Activated T-cell treated with anti-CD3 and anti-CD28 coated beads, Interleukin-2, amount 50 U/mL, for 4 hours (primary cell): ENCODE data around the gene SF3B1. TPM values are rescaled to one million over a fixed set of nuclear protein-coding genes. Genes with fewer than 3 reads are reported as not detected.
"Not testable (repeated sequence)": the region's sequence is repeated elsewhere in the genome, so short reads cannot be mapped to it uniquely, and the experiment has no call there.

Experiments used
- ATAC-seq, 2 donors: fragments of 200-7000 bp; cut with Tn5 transposase; one replicate each; pipeline ENCODE4 v1.10.0; 2021
- DNase-seq: peaks from one replicate; pipeline ENCODE4 v3.0.0-alpha.2; 2020
- H3K27me3 Mint-ChIP-seq: one replicate; pipeline ENCODE4 v1.8.0; 2021; ENCODE audit warnings: low read depth, mixed read lengths
- H3K36me3 Mint-ChIP-seq: one replicate; pipeline ENCODE4 v1.8.0; 2022; ENCODE audit warnings: mixed read lengths; ENCODE audit not compliant: insufficient read depth
- H3K4me1 Mint-ChIP-seq: one replicate; pipeline ENCODE4 v1.8.0; 2021; ENCODE audit warnings: low read depth, mixed read lengths
- H3K4me3 Mint-ChIP-seq: one replicate; pipeline ENCODE4 v1.8.0; 2021; ENCODE audit warnings: mild to moderate bottlenecking, moderate library complexity, mixed read lengths
- H3K9me3 Mint-ChIP-seq: one replicate; pipeline ENCODE4 v1.8.0; 2021; ENCODE audit warnings: mixed read lengths
- total RNA-seq, 3 donors: library from RNA; stranded (reverse); gene quantifications; one replicate each; pipeline ENCODE4 v1.2.1, GENCODE V29; 2021

Gene SF3B1
- total RNA-seq, 3 donors from 2014 or later = 242 to 249 (median 243) TPM

GRCh38 chr2:197450935-197451358 is 16.1 kb upstream of the SF3B1 start:
- not testable (repeated sequence) for H3K36me3 Mint-ChIP-seq, H3K4me3 Mint-ChIP-seq, ATAC-seq, H3K9me3 Mint-ChIP-seq, DNase-seq, H3K27me3 Mint-ChIP-seq
- peaks cover 27% of the 10 kb centered on the region for H3K4me1 Mint-ChIP-seq

GRCh38 chr2:197450465-197450864 is 15.6 kb upstream of the SF3B1 start:
- DNase-seq (no peak), ATAC-seq (no peak)
- no peaks in the 10 kb centered on the region for H3K9me3 Mint-ChIP-seq
- peaks cover 22% of the 10 kb centered on the region for H3K4me1 Mint-ChIP-seq
- H3K4me3 Mint-ChIP-seq = no peak overlapping the region
- H3K36me3 Mint-ChIP-seq = no peaks in the 10 kb centered on the region
- H3K27me3 Mint-ChIP-seq = no peaks in the 10 kb centered on the region

- no peaks in the 10 kb centered on the region for H3K4me1 Mint-ChIP-seq
- H3K36me3 Mint-ChIP-seq = no peaks in the 10 kb centered on the region
- no peaks in the 10 kb centered on the region for H3K9me3 Mint-ChIP-seq
- peaks cover 2% of the 10 kb centered on the region for H3K27me3 Mint-ChIP-seq
- ATAC-seq = no peak
- no peak overlapping the region for H3K4me3 Mint-ChIP-seq
- no peak for DNase-seq
These were observed 12.0 kb upstream of the SF3B1 start for GRCh38 chr2:197446844-197447243.

- no peaks in the 10 kb centered on the region for H3K9me3 Mint-ChIP-seq
- no peak overlapping the region for H3K4me3 Mint-ChIP-seq
- peaks cover 2% of the 10 kb centered on the region for H3K27me3 Mint-ChIP-seq
- H3K4me1 Mint-ChIP-seq = no peaks in the 10 kb centered on the region
- ATAC-seq (no peak), DNase-seq (no peak)
- H3K36me3 Mint-ChIP-seq = no peaks in the 10 kb centered on the region
These were observed 10.9 kb upstream of the SF3B1 start for GRCh38 chr2:197445746-197446145.

- H3K27me3 Mint-ChIP-seq = peaks cover 2% of the 10 kb centered on the region
- no peak overlapping the region for H3K4me3 Mint-ChIP-seq
- no peak for ATAC-seq
- H3K4me1 Mint-ChIP-seq = no peaks in the 10 kb centered on the region
- H3K9me3 Mint-ChIP-seq = no peaks in the 10 kb centered on the region
- DNase-seq = no peak
- H3K36me3 Mint-ChIP-seq = no peaks in the 10 kb centered on the region
These were observed 8.0 kb upstream of the SF3B1 start for GRCh38 chr2:197442857-197443256.

GRCh38 chr2:197437380-197437779 is 2.6 kb upstream of the SF3B1 start:
- no peak for ATAC-seq
- H3K9me3 Mint-ChIP-seq = no peaks in the 10 kb centered on the region
- no peak overlapping the region for H3K4me3 Mint-ChIP-seq
- peaks cover 23% of the 10 kb centered on the region for H3K4me1 Mint-ChIP-seq
- no peaks in the 10 kb centered on the region for H3K27me3 Mint-ChIP-seq
- H3K36me3 Mint-ChIP-seq = peaks cover 8% of the 10 kb centered on the region
- no peak for DNase-seq

- DNase-seq (no peak), ATAC-seq (no peak)
- H3K9me3 Mint-ChIP-seq = no peaks in the 10 kb centered on the region
- H3K4me1 Mint-ChIP-seq = peaks cover 39% of the 10 kb centered on the region
- peaks cover 12% of the 10 kb centered on the region for H3K36me3 Mint-ChIP-seq
- peak overlapping the region; percentile 99 for H3K4me3 Mint-ChIP-seq
- no peaks in the 10 kb centered on the region for H3K27me3 Mint-ChIP-seq
These were observed 981 bp upstream of the SF3B1 start for GRCh38 chr2:197435598-197436420.

GRCh38 chr2:197433780-197434438 is 919 bp downstream of the SF3B1 start:
- ATAC-seq = no peak

GRCh38 chr2:197432527-197432926 is 2.3 kb downstream of the SF3B1 start:
- not testable (repeated sequence) for DNase-seq, H3K9me3 Mint-ChIP-seq, ATAC-seq, H3K27me3 Mint-ChIP-seq
- peaks cover 20% of the 10 kb centered on the region for H3K36me3 Mint-ChIP-seq
- H3K4me1 Mint-ChIP-seq = peaks cover 68% of the 10 kb centered on the region
- peak overlapping the region; percentile 99 for H3K4me3 Mint-ChIP-seq

More at GRCh38 chr2:197433780-197434438, 919 bp downstream of the SF3B1 start:
- Mint-ChIP-seq H3K4me3 (peak overlapping the region; percentile 99), H3K9me3 (no peaks in the 10 kb centered on the region), H3K27me3 (no peaks in the 10 kb centered on the region), H3K36me3 (peaks cover 18% of the 10 kb centered on the region), H3K4me1 (peaks cover 58% of the 10 kb centered on the region)
- DNase-seq = no peak

- ATAC-seq (no peak), DNase-seq (no peak)
- peaks cover 20% of the 10 kb centered on the region for H3K36me3 Mint-ChIP-seq
- no peaks in the 10 kb centered on the region for H3K9me3 Mint-ChIP-seq
- peak overlapping the region; percentile 99 for H3K4me3 Mint-ChIP-seq
- no peaks in the 10 kb centered on the region for H3K27me3 Mint-ChIP-seq
- peaks cover 75% of the 10 kb centered on the region for H3K4me1 Mint-ChIP-seq
These were observed 3.0 kb downstream of the SF3B1 start for GRCh38 chr2:197431858-197432257.

- Mint-ChIP-seq H3K9me3 (no peaks in the 10 kb centered on the region), H3K4me3 (no peak overlapping the region), H3K36me3 (peaks cover 17% of the 10 kb centered on the region), H3K4me1 (peaks cover 87% of the 10 kb centered on the region), H3K27me3 (no peaks in the 10 kb centered on the region)
- DNase-seq (no peak), ATAC-seq (no peak)
These were observed 6.8 kb downstream of the SF3B1 start for GRCh38 chr2:197427986-197428385.

GRCh38 chr2:197426723-197427603 is 7.9 kb downstream of the SF3B1 start:
- Mint-ChIP-seq H3K9me3 (no peaks in the 10 kb centered on the region), H3K36me3 (peaks cover 16% of the 10 kb centered on the region), H3K4me1 (peaks cover 78% of the 10 kb centered on the region), H3K4me3 (peak overlapping the region; percentile 14), H3K27me3 (no peaks in the 10 kb centered on the region)
- ATAC-seq (no peak), DNase-seq (no peak)

- no peaks in the 10 kb centered on the region for H3K9me3 Mint-ChIP-seq
- peaks cover 70% of the 10 kb centered on the region for H3K4me1 Mint-ChIP-seq
- DNase-seq (no peak), ATAC-seq (no peak)
- peaks cover 17% of the 10 kb centered on the region for H3K36me3 Mint-ChIP-seq
- no peaks in the 10 kb centered on the region for H3K27me3 Mint-ChIP-seq
- peak overlapping the region; percentile 61 for H3K4me3 Mint-ChIP-seq
These were observed 9.3 kb downstream of the SF3B1 start for GRCh38 chr2:197425550-197425949.

GRCh38 chr2:197423307-197423706 is 11.5 kb downstream of the SF3B1 start:
- no peaks in the 10 kb centered on the region for H3K9me3 Mint-ChIP-seq
- H3K27me3 Mint-ChIP-seq = no peaks in the 10 kb centered on the region
- ATAC-seq (no peak), DNase-seq (no peak)
- H3K4me3 Mint-ChIP-seq = no peak overlapping the region
- H3K36me3 Mint-ChIP-seq = peaks cover 14% of the 10 kb centered on the region
- peaks cover 57% of the 10 kb centered on the region for H3K4me1 Mint-ChIP-seq
